MCF 10A (cell line): ENCODE results near the gene ALOX12B. TPM values are rescaled to one million over a fixed set of nuclear protein-coding genes. Genes with fewer than 3 reads are reported as not detected.

ENCODE experiments used
- BruUV-seq: library from RNA; stranded (reverse); fragments of 400-500 nt; replicated peaks from 2 replicates; lab custom pipeline; 2021; lab: Mats Ljungman, UMichigan
- CTCF ChIA-PET: fragments of 300-600 bp; sonication (Branson Sonifier 250); formaldehyde crosslinking; extraction: SDS; loops from one replicate; lab custom pipeline; 2021; ENCODE audit warnings: antibody characterized with exemption, inconsistent platforms; lab: Yijun Ruan, JAX
- POLR2A ChIA-PET: fragments of 300-600, 350-650 bp; sonication (Branson Sonifier 250); formaldehyde crosslinking; extraction: SDS; loops from one replicate; lab custom pipeline; 2020; ENCODE audit warnings: antibody characterized with exemption, inconsistent platforms; lab: Yijun Ruan, JAX
- DNase-seq: peaks from one replicate; pipeline ENCODE4 v3.0.0-alpha.2; 2018; ENCODE audit not compliant: unreplicated experiment
- H3K27ac Mint-ChIP-seq: one replicate; pipeline ENCODE4 v1.8.0; 2022; ENCODE audit warnings: mild to moderate bottlenecking, low read depth, mixed read lengths; ENCODE audit not compliant: unreplicated experiment
- H3K27me3 Mint-ChIP-seq: one replicate; pipeline ENCODE4 v1.8.0; 2022; ENCODE audit warnings: mixed read lengths; ENCODE audit not compliant: insufficient read depth, unreplicated experiment
- H3K36me3 Mint-ChIP-seq: one replicate; pipeline ENCODE4 v1.8.0; 2022; ENCODE audit warnings: mild to moderate bottlenecking, moderate library complexity, mixed read lengths; ENCODE audit not compliant: insufficient read depth, unreplicated experiment
- H3K4me1 Mint-ChIP-seq: one replicate; pipeline ENCODE4 v1.8.0; 2022; ENCODE audit warnings: mixed read lengths; ENCODE audit not compliant: insufficient read depth, unreplicated experiment
- H3K4me3 Mint-ChIP-seq: one replicate; pipeline ENCODE4 v1.8.0; 2022; ENCODE audit warnings: mild to moderate bottlenecking, moderate library complexity, mixed read lengths; ENCODE audit not compliant: unreplicated experiment
- H3K9me3 Mint-ChIP-seq: one replicate; pipeline ENCODE4 v1.8.0; 2022; ENCODE audit warnings: mixed read lengths; ENCODE audit not compliant: unreplicated experiment
- intact Hi-C: fragments of 100-400 bp; cut with micrococcal nuclease; formaldehyde crosslinking; loops from 2 replicates; pipeline ENCODE4 v1.14.1; 2022
- total RNA-seq: library from RNA; stranded (reverse); gene quantifications from 2 replicates; pipeline ENCODE4 v1.2.3, GENCODE V29; 2022
- TF ChIP-seq, protein P1 (sequence below): fragments of 200-600 bp; IDR thresholded peaks from one replicate; pipeline ENCODE4 v1.8.0; 2022; ENCODE audit warnings: antibody characterized with exemption, mild to moderate bottlenecking; ENCODE audit not compliant: unreplicated experiment

ALOX12B gene
- total RNA-seq, 1 experiment from 2014 or later: 1.3 TPM

DNA sequence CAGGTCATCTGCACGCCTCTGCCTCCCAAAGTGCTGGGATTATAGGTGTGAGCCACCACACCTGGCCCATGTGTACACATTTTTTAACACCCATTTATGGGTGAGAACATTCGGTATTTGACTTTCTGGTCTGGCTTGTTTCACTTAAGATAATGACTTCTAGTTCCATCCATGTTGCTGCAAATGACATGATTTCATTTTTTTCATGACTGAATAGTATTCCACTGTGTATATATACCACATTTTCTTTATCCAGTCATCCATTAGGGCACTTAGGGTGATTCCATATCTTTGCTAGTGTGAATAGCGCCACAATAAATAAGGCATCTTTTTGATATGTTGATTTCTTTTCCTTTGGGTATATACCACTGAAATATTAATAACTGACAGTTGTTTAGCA is 5.6 kb downstream of the ALOX12B start:
- no peak overlapping the region for H3K4me3 Mint-ChIP-seq
- no peak overlapping the region for H3K27ac Mint-ChIP-seq
- DNase-seq: no peak
- H3K36me3 Mint-ChIP-seq: peaks cover 4% of the 10 kb centered on the region
- ChIA-PET CTCF (interaction anchor here (3.3 to 9.2 kb wide), 4 partner anchors 11 to 28 kb away, joined by 16 to 209 read pairs (median 34); no protein-coding TSS in a partner anchor), POLR2A (no interaction called here)
- H3K27me3 Mint-ChIP-seq: no peaks in the 10 kb centered on the region
- intact Hi-C loops: loop anchor here (5.0 kb wide), 1 partner anchor 220 kb away; no protein-coding TSS in a partner anchor
- TF ChIP-seq, protein P1, sequence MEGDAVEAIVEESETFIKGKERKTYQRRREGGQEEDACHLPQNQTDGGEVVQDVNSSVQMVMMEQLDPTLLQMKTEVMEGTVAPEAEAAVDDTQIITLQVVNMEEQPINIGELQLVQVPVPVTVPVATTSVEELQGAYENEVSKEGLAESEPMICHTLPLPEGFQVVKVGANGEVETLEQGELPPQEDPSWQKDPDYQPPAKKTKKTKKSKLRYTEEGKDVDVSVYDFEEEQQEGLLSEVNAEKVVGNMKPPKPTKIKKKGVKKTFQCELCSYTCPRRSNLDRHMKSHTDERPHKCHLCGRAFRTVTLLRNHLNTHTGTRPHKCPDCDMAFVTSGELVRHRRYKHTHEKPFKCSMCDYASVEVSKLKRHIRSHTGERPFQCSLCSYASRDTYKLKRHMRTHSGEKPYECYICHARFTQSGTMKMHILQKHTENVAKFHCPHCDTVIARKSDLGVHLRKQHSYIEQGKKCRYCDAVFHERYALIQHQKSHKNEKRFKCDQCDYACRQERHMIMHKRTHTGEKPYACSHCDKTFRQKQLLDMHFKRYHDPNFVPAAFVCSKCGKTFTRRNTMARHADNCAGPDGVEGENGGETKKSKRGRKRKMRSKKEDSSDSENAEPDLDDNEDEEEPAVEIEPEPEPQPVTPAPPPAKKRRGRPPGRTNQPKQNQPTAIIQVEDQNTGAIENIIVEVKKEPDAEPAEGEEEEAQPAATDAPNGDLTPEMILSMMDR: no peak
- H3K9me3 Mint-ChIP-seq: no peaks in the 10 kb centered on the region
- BruUV-seq: no TSS peak
- peaks cover 7% of the 10 kb centered on the region for H3K4me1 Mint-ChIP-seq

GRCh38 chr17:8080799-8081219 is 6.7 kb downstream of the ALOX12B start:
- ChIA-PET CTCF (interaction anchor here (0.6 to 9.2 kb wide), 11 partner anchors 9 to 157 kb away, joined by 3 to 209 read pairs (median 3); partner anchors contain the start of gene ALOXE3), POLR2A (interaction anchor here (0.6 kb wide), 1 partner anchor 91 kb away, joined by 3 read pairs; no protein-coding TSS in a partner anchor)
- Mint-ChIP-seq H3K9me3 (no peaks in the 10 kb centered on the region), H3K27ac (no peak overlapping the region), H3K4me1 (peaks cover 7% of the 10 kb centered on the region), H3K36me3 (no peaks in the 10 kb centered on the region), H3K27me3 (no peaks in the 10 kb centered on the region), H3K4me3 (no peak overlapping the region)
- BruUV-seq: no TSS peak
- intact Hi-C loops: loop anchor here (1.0 to 5.0 kb wide), 3 partner anchors 29 to 221 kb away; partner anchors contain the start of gene ALOXE3
- no peak for DNase-seq
- TF ChIP-seq, protein P1: no peak

DNA sequence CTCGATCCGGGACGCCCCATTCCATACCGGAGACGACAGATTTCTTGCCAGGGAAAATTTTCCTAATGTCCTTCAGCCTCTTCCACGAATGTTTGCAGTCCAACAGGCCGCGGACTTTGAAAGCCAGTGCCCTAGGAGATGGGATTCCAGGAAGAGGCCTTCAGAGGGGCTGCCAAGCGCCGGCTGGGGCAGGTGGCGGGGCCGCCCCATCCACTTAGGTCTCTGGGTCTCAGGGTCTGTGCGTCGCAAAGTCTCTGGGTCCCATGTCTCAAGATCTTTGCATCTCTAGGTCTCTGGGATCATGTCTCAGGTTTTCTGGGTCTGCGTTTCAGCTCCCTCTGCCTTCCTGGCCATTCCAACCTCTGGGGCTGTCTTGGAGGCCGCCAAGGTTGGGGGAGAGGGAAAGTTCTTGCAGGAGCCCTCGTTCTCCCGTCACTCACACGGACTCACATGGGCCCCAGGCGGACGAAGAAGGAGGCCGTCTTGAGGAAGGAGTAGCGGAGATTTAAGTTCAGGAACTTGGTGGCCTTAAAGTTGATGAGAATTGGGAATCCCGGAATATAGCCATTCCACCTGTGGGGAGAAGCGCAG is 7.2 kb downstream of the ALOX12B start:
- Mint-ChIP-seq H3K27me3 (peaks cover 3% of the 10 kb centered on the region), H3K4me1 (peaks cover 7% of the 10 kb centered on the region), H3K27ac (no peak overlapping the region), H3K4me3 (peak overlapping the region; percentile 61), H3K9me3 (no peaks in the 10 kb centered on the region), H3K36me3 (no peaks in the 10 kb centered on the region)
- TF ChIP-seq, protein P1: no peak
- CTCF ChIA-PET: interaction anchor here (0.6 to 9.2 kb wide), 11 partner anchors 9 to 350 kb away, joined by 3 to 209 read pairs (median 4); partner anchors contain the start of gene ALOXE3
- intact Hi-C loops: loop anchor here (1.0 to 5.0 kb wide), 3 partner anchors 30 to 222 kb away; partner anchors contain the start of gene ALOXE3
- POLR2A ChIA-PET: no interaction called here
- DNase-seq: no peak
- no TSS peak for BruUV-seq
